ENCODE measurements around the gene TNS3. TPM values are rescaled to one million over a fixed set of nuclear protein-coding genes. Genes with fewer than 3 reads are reported as not detected.

The TNS3 gene
- total RNA-seq, 1 experiment from 2014 or later = 9.5 TPM

DNA sequence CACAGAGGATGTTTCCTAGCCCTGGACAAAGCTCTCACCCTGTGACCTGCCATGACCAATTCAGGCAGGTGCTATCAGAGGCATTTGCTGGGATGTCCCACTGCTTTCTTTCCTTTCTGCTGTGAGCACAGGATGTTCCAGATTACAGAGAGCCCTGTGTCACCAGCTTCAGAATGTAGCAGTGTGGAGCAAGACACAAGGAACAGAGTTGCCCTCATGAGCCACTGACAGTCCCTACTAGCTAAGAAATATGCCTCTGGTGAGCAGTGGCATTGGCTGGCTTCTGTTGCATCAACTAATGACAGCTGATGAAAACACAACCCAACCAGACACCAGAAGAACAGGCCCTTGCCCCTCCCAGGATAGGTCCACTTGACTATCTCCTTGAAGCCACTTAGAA lies 337.2 kb downstream of the TNS3 start:
- H3K14ac ChIP-seq (ENCODE audit: insufficient read depth, low read length) = no peak overlapping the region
- no peak overlapping the region for H3K23ac ChIP-seq (ENCODE audit: insufficient read length, low read depth, low read length)
- no peak overlapping the region for H4K8ac ChIP-seq (replicated peaks; ENCODE audit: insufficient read length, low read depth, low read length)
- H3K27me3 ChIP-seq (ENCODE audit: insufficient read depth, low read length) = no peaks in the 10 kb centered on the region
- TF ChIP-seq, protein P1, sequence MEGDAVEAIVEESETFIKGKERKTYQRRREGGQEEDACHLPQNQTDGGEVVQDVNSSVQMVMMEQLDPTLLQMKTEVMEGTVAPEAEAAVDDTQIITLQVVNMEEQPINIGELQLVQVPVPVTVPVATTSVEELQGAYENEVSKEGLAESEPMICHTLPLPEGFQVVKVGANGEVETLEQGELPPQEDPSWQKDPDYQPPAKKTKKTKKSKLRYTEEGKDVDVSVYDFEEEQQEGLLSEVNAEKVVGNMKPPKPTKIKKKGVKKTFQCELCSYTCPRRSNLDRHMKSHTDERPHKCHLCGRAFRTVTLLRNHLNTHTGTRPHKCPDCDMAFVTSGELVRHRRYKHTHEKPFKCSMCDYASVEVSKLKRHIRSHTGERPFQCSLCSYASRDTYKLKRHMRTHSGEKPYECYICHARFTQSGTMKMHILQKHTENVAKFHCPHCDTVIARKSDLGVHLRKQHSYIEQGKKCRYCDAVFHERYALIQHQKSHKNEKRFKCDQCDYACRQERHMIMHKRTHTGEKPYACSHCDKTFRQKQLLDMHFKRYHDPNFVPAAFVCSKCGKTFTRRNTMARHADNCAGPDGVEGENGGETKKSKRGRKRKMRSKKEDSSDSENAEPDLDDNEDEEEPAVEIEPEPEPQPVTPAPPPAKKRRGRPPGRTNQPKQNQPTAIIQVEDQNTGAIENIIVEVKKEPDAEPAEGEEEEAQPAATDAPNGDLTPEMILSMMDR (conservative IDR thresholded peaks at IDR 0.05) = no peak
- H4K5ac ChIP-seq (ENCODE audit: insufficient read length, low read depth, low read length) = no peak overlapping the region
- H4K20me1 ChIP-seq (ENCODE audit: control insufficient read depth, insufficient read depth, insufficient read length) = no peaks in the 10 kb centered on the region
- no peak overlapping the region for H4K91ac ChIP-seq (ENCODE audit: insufficient read length, low read depth, low read length)
- no peak overlapping the region for H3T11ph ChIP-seq (ENCODE audit: low read length)
- H3K27ac Mint-ChIP-seq = no peak overlapping the region
- no peaks in the 10 kb centered on the region for H3K4me1 ChIP-seq (ENCODE audit: insufficient read depth, low read length)
- no peak overlapping the region for H3K4me2 ChIP-seq (ENCODE audit: insufficient read depth, insufficient read length, low read length)
- H2BK15ac ChIP-seq (ENCODE audit: low read depth, low read length) = no peak overlapping the region
- H3K4ac ChIP-seq (ENCODE audit: low read depth, low read length) = no peak overlapping the region
- no peak overlapping the region for H2AK5ac ChIP-seq (ENCODE audit: insufficient read length, low read length)
- H2BK5ac ChIP-seq (ENCODE audit: insufficient read length, low read length) = no peak overlapping the region
- H3K4me3 Mint-ChIP-seq = no peak overlapping the region
- no peaks in the 10 kb centered on the region for H3K79me1 ChIP-seq (ENCODE audit: insufficient read depth, low read depth, low read length, poor library complexity, severe bottlenecking)
- no peaks in the 10 kb centered on the region; a peak in 1 of 5 replicates for H3K9me3 Mint-ChIP-seq
- no peak overlapping the region for H2BK120ac ChIP-seq (ENCODE audit: low read depth, low read length, poor library complexity, severe bottlenecking)
- no peaks in the 10 kb centered on the region; a peak in 1 of 7 replicates for H3K36me3 Mint-ChIP-seq (ENCODE audit: insufficient read depth in 1 of 3, low read depth in 3 of 3)
- no peak overlapping the region for H3K18ac ChIP-seq (ENCODE audit: insufficient read length, low read depth, low read length)
- no peaks in the 10 kb centered on the region for H3K79me2 ChIP-seq (ENCODE audit: insufficient read depth, low read length)
- no peak overlapping the region for H3K9ac ChIP-seq (ENCODE audit: extremely low read depth, insufficient read length, low read length)
- no peak overlapping the region for H3K27ac ChIP-seq (ENCODE audit: insufficient read length, low read depth, low read length)
- H3K9me3 ChIP-seq (ENCODE audit: control insufficient read depth, low read depth, low read length) = no peaks in the 10 kb centered on the region
- no peaks in the 10 kb centered on the region for H3K23me2 ChIP-seq (ENCODE audit: insufficient read length, low read depth, low read length, poor library complexity, severe bottlenecking)
- no peak overlapping the region for H2BK12ac ChIP-seq (ENCODE audit: insufficient read length, low read depth, low read length)
- H3K4me1 Mint-ChIP-seq = no peaks in the 10 kb centered on the region
- no peak overlapping the region for H2AFZ ChIP-seq (ENCODE audit: low read length)
- no peak overlapping the region for H3K56ac ChIP-seq (ENCODE audit: insufficient read length, low read depth, low read length)
- H2BK20ac ChIP-seq (ENCODE audit: low read depth, low read length, poor library complexity, severe bottlenecking) = no peak overlapping the region
- H3K27me3 Mint-ChIP-seq (ENCODE audit: low read depth) = peaks cover 5% of the 10 kb centered on the region; the same call in 1 of the 2 replicates
- DNase-seq = no peak
